HG03439 (cell line): ENCODE data around the gene MTA1.

Experiments
- ATAC-seq: cut with Tn5 transposase; IDR thresholded peaks from one replicate; pipeline ENCODE4 v1.9.1; 2021; ENCODE audit warnings: mild to moderate bottlenecking, moderate library complexity; ENCODE audit not compliant: unreplicated experiment

The MTA1 gene

GRCh38 chr14:105419195-105420091 is at the start of gene MTA1:
Gene MTA1 (plus strand): TSS chr14:105419827. CDS start chr14:105420036, 209 bp downstream.
- no peak for ATAC-seq

DNA sequence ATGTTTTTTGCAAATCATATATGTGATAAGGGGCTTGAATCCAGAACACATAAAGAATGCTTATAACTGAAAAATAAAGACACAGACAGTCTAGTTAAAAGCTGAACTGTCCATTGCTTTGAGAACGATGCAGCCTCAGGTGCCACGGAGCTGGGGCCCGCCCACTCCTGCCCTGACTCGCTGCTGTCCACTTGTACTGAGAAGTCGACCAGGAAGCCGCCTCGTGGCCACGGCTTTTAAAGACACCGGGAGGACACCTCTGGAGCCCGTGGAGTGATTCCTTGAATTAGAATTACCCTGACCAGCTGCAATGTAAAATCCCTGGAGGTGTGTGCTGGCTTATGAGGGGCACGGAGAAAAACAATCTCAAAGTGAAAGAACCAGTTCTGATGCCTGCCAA is 45.2 kb upstream of the MTA1 start:
- ATAC-seq, result no peak

- no peak for ATAC-seq
These were observed 44.0 kb upstream of the MTA1 start for GRCh38 chr14:105375635-105376057.

DNA sequence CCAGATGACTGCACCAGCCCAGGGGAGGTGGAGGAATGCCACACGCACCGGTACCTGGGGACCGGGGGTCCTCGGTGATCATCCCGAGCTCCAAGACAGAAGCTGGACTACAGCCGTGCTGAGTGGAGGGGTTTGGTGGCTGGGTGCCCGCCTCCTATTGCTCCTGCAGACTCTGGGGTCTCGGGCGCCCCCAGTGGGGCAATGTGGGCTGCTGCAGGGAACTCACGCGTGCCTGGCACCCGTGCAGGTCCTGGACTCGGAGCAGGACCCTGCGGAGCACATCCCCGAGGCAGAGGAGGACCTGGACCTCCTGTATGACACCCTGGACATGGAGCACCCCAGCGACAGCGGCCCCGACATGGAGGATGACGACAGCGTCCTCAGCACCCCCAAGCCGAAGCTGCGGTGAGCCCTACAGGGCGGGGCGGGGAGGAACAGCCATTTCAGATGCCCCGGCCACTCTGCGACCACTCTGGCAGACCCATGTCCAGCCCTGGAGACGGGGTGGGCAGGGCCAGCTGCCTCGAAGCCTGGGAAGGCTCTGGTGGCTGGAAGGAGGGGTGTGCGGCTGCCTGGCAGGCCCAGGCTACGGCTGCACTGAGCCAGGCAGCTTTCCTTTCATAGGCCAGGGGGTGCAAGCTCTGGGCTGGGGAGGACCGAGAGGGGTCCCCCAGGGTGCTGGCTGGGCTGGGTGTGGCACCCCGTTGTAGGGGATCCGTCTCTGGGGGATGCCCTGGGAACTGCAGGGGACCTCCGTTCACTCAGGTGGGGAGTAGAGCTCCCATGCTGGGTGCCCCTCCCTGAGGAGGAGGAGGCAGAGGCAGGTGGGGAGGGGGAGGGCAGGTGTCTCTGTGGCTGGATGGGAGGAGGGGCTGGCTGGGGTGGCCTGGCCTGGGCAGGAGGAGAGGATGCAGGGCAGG is 42.8 kb upstream of the MTA1 start:
- ATAC-seq, result no peak

DNA sequence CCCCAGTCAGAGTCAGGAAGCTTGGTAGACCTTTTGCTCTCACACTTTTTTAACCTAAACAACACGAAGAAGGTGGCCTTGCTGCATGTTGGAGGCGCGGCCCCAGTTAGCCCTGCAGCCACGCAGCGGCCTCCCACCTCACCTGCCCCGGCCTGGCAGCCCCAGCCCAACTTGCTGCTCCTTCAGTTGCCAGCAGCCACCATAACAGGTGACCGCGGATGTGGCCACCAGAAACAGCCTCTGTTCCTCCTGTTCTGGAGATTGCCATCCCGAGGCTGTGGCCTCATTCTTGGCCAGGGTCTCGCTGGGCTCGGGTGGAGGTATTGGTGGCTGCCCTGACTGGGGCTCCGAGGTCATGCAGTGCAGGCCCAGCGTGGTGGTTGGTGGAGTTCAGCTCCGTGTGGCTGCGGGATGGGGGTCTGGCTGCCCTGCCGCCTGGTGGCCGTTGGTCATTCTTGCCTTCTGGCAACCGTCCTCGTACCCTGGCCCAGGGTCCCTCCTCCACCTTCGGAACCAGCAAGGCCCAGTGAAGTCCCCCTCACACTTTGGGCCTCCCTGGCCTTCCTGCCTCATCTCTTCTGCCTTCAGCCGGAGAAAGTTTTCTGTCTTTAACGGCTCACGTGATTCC is 42.0 kb upstream of the MTA1 start:
- ATAC-seq, result no peak

DNA sequence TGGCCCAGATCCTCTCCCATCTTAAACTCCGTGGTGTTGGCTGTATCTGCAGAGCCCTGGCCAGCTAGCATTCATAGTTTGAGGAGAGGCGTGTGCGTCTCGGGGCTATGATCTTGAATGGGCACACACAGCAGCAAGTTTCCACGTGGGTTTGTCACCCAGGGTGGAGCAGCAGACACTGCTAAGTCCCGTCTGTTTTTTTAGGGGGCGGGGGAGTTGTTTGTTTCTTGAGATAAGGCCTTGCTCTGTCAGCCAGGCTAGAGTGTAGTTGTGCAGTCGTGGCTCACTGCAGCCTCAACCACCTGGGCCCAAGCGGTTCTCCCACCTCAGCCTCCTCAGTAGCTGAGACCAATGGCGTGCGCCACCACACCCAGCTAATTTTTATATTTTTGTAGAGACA is 41.4 kb upstream of the MTA1 start:
- ATAC-seq, result no peak

DNA sequence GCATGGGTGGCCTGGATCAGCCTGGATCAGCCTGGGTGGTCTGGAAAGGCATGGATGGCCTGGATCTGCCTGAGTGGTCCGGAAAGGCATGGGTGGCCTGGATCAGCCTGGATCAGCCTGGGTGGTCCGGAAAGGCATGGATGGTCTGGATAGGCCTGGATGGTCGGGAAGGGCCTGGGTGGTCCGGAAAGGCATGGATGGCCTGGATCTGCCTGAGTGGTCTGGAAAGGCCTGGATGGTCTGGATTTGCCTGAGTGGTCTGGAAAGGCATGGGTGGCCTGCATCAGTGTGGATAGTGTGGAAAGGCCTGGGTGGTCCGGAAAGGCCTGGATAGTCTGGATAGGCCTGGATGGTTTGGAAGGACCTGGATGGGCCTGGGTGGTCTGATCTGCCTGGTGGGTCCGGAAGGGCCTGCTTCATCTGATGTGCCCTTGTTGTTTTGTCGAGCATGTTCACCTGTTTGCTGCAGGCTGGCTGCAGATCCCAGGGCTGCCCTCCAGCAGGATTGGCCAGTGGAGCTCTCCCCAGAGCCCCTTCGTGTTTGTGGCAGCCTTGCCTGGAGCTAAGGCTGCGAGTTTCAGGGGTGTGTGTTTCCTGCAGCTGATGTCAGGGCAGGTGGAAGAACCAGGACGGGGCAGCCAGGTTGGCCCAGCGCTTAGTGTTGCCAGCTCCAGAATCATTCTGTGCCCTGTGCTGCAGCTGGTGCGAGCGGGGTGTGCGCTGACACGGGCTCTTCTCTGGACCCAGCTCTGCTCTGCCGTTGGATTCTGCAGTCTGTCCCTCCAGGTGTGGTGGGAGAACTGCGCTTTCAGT is 40.5 kb upstream of the MTA1 start:
- no peak for ATAC-seq

DNA sequence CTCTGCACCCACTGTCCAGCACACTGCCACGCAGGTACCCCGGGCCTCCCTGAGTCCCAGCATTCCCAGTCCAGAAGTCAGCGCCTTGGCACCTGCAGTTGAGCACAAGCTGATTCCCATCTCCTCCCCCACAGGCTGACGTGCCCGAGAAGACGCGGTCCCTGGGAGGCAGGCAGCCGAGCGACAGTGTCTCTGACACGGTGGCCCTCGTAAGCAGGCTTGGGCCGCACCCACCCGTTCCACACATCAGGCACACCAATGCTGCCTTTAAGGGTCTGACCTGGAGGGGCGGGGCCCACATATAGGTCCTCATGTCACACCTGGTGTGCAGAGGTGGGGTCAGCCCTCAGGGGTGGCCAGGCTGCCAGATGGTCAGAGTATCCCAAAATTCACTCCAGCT is 39.7 kb upstream of the MTA1 start:
- ATAC-seq, result no peak

DNA sequence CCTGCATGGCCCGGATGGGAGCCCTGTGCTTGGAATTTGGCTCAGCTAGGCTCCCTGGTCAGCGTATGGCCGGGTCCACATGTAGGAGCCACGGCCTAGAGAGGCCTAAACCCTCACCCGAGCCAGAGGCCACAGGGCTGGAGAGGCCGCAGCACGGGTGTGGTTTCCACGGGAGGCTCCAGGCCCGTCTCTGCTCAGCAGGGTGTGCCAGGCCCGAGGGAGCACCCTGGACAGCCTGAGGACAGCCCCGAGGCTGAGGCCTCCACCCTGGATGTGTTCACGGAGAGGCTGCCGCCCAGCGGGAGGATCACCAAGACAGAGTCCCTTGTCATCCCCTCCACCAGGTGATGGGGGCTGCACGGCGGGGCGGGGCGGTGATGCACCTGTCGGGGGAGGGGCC is 38.9 kb upstream of the MTA1 start:
- ATAC-seq, result no peak

DNA sequence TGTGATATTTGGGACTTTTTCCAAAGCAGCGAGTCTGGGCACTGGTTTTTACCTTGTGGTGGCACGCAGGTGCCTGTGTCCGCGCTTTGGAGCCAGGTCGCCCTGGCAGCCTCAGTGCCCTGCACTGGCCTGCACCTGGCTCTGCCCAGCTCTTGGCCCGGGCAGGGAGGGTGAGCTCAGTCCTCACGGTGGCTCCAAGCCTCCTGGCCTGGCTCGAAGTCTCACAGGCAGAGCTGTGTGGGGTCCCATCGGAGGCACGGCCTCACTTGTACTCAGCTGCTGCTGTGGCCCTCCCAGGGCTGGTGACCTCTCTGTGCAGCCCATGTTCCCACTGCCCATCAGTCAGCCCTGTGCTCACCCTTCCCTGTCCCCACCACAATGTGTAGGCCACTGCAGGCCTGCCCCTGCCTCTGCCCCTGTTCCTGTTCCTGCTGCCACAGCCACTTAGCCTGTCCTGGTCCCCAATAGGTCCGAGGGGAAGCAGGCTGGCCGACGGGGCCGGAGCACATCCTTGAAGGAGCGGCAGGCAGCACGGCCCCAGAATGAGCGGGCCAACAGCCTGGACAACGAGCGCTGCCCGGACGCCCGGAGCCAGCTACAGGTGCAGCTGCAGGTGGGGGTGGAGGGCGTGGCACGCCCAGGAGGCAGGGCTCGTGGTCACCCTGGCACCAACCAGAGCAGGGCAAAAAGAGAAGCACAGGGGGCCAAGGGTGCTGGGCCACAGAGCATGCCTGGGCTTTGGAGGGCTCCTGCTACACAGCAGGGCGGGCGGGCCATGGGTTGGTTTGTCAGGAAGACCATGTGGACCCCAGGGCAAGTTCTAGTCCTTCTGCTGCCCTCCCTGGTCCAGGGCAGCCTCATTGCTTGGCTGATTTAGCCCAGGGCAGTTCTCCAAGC is 37.9 kb upstream of the MTA1 start:
- no peak for ATAC-seq

- no peak for ATAC-seq
These were observed 37.1 kb upstream of the MTA1 start for GRCh38 chr14:105382343-105383082.

GRCh38 chr14:105383083-105383730 is 36.4 kb upstream of the MTA1 start:
- ATAC-seq, result no peak

DNA sequence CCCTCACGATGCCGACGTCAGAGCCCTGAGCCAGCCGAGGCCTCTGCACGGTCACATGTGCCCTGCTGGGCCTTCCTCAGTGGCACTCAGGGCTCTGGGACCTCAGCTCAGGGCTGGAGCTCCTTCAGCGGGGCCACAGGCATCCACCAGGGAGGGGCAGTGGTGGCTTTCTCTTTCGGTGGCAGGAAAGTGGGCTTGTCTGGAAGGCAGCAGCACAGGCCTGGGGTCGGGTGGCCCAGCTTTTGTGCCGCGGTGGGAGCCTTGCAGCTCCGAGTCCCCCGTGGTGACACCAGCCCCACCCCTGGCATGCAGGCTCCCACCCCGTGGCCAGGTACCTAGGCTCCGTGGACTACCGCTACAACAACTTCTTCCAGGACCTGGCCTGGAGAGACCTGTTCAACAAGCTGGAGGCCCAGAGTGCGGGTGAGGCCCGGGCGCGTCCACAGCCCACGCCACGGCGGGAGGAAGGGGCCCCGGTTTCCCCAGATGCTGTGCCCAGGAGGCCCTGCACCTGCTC is 35.5 kb upstream of the MTA1 start:
- no peak for ATAC-seq

- ATAC-seq, result no peak
These were observed 34.9 kb upstream of the MTA1 start for GRCh38 chr14:105384605-105385321.

DNA sequence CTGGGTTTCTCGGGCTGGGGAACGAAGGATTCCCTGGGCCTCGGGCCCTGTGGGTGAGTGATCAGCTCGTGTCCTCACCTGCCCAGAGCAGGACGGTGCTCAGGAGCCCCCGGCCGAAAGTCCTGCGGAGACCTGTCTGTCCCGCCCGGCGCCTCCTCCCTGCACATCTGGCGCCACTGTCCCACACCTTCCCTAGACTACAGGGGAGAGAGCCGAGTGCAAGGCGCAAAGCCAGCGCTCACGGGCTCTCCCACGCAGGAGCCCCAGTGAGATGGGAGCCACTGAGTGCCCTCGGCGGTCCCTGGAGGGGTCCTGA is 34.3 kb upstream of the MTA1 start:
- ATAC-seq, result no peak

GRCh38 chr14:105385698-105386365 is 33.8 kb upstream of the MTA1 start:
- no peak for ATAC-seq
